ENCODE results near the gene GRIN1. TPM values are rescaled to one million over a fixed set of nuclear protein-coding genes. Genes with fewer than 3 reads are reported as not detected.

GRIN1 gene
- total RNA-seq, 4 donors from 2014 or later: 0.11 to 0.50 (median 0.19) TPM; not detected in 1

DNA sequence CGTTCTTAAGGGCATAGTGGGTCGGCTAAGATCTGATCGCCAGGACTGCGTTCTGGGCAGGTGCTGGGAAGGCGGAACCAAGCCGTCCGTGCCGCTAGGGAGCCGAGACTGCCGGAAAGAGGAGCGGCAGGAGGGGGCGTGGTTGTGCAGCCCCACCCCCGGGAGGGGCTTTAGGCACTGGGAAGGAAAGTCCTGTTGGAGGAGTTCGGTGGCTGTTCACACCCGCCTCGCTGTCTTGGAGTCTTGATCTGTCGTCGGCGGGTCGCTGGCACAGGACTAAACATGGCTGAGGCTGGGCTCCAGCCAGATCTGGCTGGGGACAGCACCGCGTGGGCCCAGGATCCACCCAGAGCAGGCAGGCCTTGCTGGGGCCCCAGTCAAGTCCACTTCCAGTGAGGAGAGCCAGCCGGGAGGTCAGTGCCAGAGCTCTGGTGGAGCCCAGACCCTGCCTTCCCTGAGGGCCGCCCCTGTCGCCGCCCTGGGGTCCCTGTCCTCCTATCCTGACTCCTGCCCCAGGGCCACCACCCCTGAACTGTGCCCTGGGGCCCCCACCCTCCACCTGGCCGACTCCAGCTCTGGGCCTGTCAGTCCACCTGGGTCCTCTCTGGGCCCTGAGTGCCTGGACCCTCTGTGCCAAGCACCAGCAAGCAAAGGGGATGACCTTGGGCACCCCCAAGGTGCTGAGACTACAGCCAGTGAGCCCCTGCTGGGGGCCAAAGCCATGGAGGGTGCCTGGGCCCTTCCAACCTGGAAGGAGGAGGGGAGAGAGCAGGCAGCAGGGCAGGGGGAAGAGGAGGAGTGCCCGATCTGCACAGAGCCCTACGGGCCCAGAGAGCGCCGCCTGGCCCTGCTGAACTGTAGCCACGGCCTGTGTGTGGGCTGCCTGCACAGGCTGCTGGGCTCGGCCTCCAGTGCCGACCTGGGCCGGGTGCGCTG is 78.6 kb downstream of the GRIN1 start:
- Histone ChIP-seq H3K9me3 (no peaks in the 10 kb centered on the region), H3K27me3 (no peaks in the 10 kb centered on the region), H3K4me3 (peak overlapping the region in 2 of 4 donors; percentile 22 to 45), H3K4me1 (peaks cover 18 to 38% (median 23%) of the 10 kb centered on the region in 4 donors), H3K36me3 (peaks cover 0 to 26% (median 13%) of the 10 kb centered on the region in 4 donors), H3K27ac (replicated peaks in 1 of 4) (no peak overlapping the region)
- DNase-seq (ENCODE audit: extremely low spot score): no peak
- intact Hi-C loops (cut with DNase I): no loop called here
- WGBS: 54% methylated on average over 16 of the region's 36 CpGs
- TF ChIP-seq EP300 (IDR thresholded peaks at IDR 0.05): no peak
- TF ChIP-seq, protein P1, sequence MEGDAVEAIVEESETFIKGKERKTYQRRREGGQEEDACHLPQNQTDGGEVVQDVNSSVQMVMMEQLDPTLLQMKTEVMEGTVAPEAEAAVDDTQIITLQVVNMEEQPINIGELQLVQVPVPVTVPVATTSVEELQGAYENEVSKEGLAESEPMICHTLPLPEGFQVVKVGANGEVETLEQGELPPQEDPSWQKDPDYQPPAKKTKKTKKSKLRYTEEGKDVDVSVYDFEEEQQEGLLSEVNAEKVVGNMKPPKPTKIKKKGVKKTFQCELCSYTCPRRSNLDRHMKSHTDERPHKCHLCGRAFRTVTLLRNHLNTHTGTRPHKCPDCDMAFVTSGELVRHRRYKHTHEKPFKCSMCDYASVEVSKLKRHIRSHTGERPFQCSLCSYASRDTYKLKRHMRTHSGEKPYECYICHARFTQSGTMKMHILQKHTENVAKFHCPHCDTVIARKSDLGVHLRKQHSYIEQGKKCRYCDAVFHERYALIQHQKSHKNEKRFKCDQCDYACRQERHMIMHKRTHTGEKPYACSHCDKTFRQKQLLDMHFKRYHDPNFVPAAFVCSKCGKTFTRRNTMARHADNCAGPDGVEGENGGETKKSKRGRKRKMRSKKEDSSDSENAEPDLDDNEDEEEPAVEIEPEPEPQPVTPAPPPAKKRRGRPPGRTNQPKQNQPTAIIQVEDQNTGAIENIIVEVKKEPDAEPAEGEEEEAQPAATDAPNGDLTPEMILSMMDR (IDR thresholded peaks at IDR 0.05): no peak
- no peak for TF ChIP-seq POLR2AphosphoS5 (IDR thresholded peaks at IDR 0.05)
- no peak for TF ChIP-seq POLR2A (IDR thresholded peaks at IDR 0.05; ENCODE audit: low read depth)

GRCh38 chr9:137218212-137218753 is 79.3 kb downstream of the GRIN1 start:
- intact Hi-C loops (cut with DNase I): no loop called here
- 100% methylated on average over 1 of the region's 30 CpGs for WGBS
- H3K4me3 ChIP-seq: no peak overlapping the region

More at GRCh38 chr9:137218212-137218753, 79.3 kb downstream of the GRIN1 start:
- H3K36me3 ChIP-seq: peaks cover 0 to 26% (median 13%) of the 10 kb centered on the region in 4 donors
- peaks cover 24 to 44% (median 29%) of the 10 kb centered on the region in 4 donors for H3K4me1 ChIP-seq
- H3K27ac ChIP-seq (replicated peaks in 1 of 4): no peak overlapping the region
- H3K9me3 ChIP-seq: no peaks in the 10 kb centered on the region
- TF ChIP-seq, protein P1 (IDR thresholded peaks at IDR 0.05): no peak
- TF ChIP-seq EP300 (IDR thresholded peaks at IDR 0.05) (no peak), POLR2AphosphoS5 (IDR thresholded peaks at IDR 0.05) (no peak), POLR2A (IDR thresholded peaks at IDR 0.05; ENCODE audit: low read depth) (no peak)
- no peak for DNase-seq (ENCODE audit: extremely low spot score)
- no peaks in the 10 kb centered on the region for H3K27me3 ChIP-seq

Small RNA genes within 50 kb of the gene (small RNA-seq; reads per million reads assigned to genes)
- gene MIR3621 (0 reads per million in 3 donors), gene RF00153 (0 reads per million in 3 donors)

Other genes with a start within 250 kb of the GRIN1 start
- 100 to 1,000 TPM; 238 to 303 (median 267) TPM for gene FBXW5, start 194.4 kb upstream of the GRIN1 start, total RNA-seq
- not detected for gene C8G, start 193.9 kb upstream of the GRIN1 start, total RNA-seq
- gene LCN12, start 186.9 kb upstream of the GRIN1 start, total RNA-seq: not detected
- 10 to 100 TPM; 10.4 to 77.9 (median 51.6) TPM for gene PTGDS, start 161.7 kb upstream of the GRIN1 start, total RNA-seq
- under 1 TPM in 3 of 4 donors, not detected in 1; 0.11 to 0.42 (median 0.39) TPM for gene LCNL1, start 156.2 kb upstream of the GRIN1 start, total RNA-seq
- gene PAXX, start 146.7 kb upstream of the GRIN1 start, total RNA-seq: 10 to 100 TPM; 28.8 to 39.9 (median 37.8) TPM
- gene CLIC3, start 142.6 kb upstream of the GRIN1 start, total RNA-seq: 1 to 10 TPM in 2 of 4 donors, not detected in 2; 1.4 to 2.5 TPM
- gene ABCA2, start 110.9 kb upstream of the GRIN1 start, total RNA-seq: 10 to 100 TPM; 17.4 to 30.9 (median 21.6) TPM
- gene FUT7, start 107.1 kb upstream of the GRIN1 start, total RNA-seq: under 1 TPM in 2 of 4 donors, not detected in 2; 0.32 to 0.83 TPM
- gene NPDC1, start 93.0 kb upstream of the GRIN1 start, total RNA-seq: 100 to 1,000 TPM in 2 of 4 donors, 10 to 100 TPM in 2; 45.3 to 119 (median 91.5) TPM
- gene ENTPD2, start 85.1 kb upstream of the GRIN1 start, total RNA-seq: 1 to 10 TPM in 2 of 4 donors, under 1 TPM in 2; 0.42 to 1.2 (median 1.0) TPM
- gene SAPCD2, start 68.6 kb upstream of the GRIN1 start, total RNA-seq: under 1 TPM in 3 of 4 donors, not detected in 1; 0.17 to 0.40 (median 0.26) TPM
- 1 to 10 TPM; 3.6 to 5.8 (median 5.0) TPM for gene UAP1L1, start 61.6 kb upstream of the GRIN1 start, total RNA-seq
- gene MAN1B1, start 52.2 kb upstream of the GRIN1 start, total RNA-seq: 10 to 100 TPM; 22.4 to 36.6 (median 27.0) TPM
- 100 to 1,000 TPM in 2 of 4 donors, 10 to 100 TPM in 2; 90.1 to 121 (median 104) TPM for gene DPP7, start 24.4 kb upstream of the GRIN1 start, total RNA-seq
- gene LRRC26, start 30.9 kb downstream of the GRIN1 start, total RNA-seq: not detected
- gene TMEM210, start 32.9 kb downstream of the GRIN1 start, total RNA-seq: not detected
- 10 to 100 TPM; 18.7 to 28.7 (median 25.1) TPM for gene ANAPC2, start 49.4 kb downstream of the GRIN1 start, total RNA-seq
- gene SSNA1, start 49.5 kb downstream of the GRIN1 start, total RNA-seq: 10 to 100 TPM; 58.2 to 99.5 (median 76.7) TPM
- gene TPRN, start 61.6 kb downstream of the GRIN1 start, total RNA-seq: 10 to 100 TPM in 1 of 4 donors, 1 to 10 TPM in 3; 4.1 to 12.6 (median 7.7) TPM
- 10 to 100 TPM; 28.8 to 45.8 (median 34.8) TPM for gene TMEM203, start 66.5 kb downstream of the GRIN1 start, total RNA-seq
- gene NDOR1, start 66.5 kb downstream of the GRIN1 start, total RNA-seq: 10 to 100 TPM in 1 of 4 donors, 1 to 10 TPM in 3; 6.5 to 12.3 (median 8.0) TPM
- gene RNF208, start 83.1 kb downstream of the GRIN1 start, total RNA-seq: 1 to 10 TPM; 1.2 to 4.2 (median 2.4) TPM
- under 1 TPM in 3 of 4 donors, not detected in 1; 0.33 to 0.45 (median 0.40) TPM for gene CYSRT1, start 86.0 kb downstream of the GRIN1 start, total RNA-seq
- not detected for gene RNF224, start 88.3 kb downstream of the GRIN1 start, total RNA-seq
- not detected for gene SLC34A3, start 91.7 kb downstream of the GRIN1 start, total RNA-seq
- 100 to 1,000 TPM; 227 to 469 (median 304) TPM for gene TUBB4B, start 102.1 kb downstream of the GRIN1 start, total RNA-seq
- not detected for gene STPG3, start 112.1 kb downstream of the GRIN1 start, total RNA-seq
- 10 to 100 TPM; 26.6 to 73.2 (median 48.8) TPM for gene NELFB, start 116.2 kb downstream of the GRIN1 start, total RNA-seq
- gene TOR4A, start 138.6 kb downstream of the GRIN1 start, total RNA-seq: 1 to 10 TPM; 5.0 to 9.2 (median 7.3) TPM
- 10 to 100 TPM in 1 of 4 donors, 1 to 10 TPM in 3; 2.9 to 10.3 (median 7.2) TPM for gene NRARP, start 163.1 kb downstream of the GRIN1 start, total RNA-seq

Measured in esophagus muscularis mucosa (tissue), 4 donors.